Glutamatergic neuron (in vitro differentiated cells): Measurements from ENCODE around the gene UMAD1. TPM values are rescaled to one million over a fixed set of nuclear protein-coding genes. Genes with fewer than 3 reads are reported as not detected.
"Not testable (repeated sequence)": the region's sequence is repeated elsewhere in the genome, so short reads cannot be mapped to it uniquely, and the experiment has no call there.

Experiments
- DNase-seq: peaks from one replicate; pipeline ENCODE4 v3.0.0; 2022
- H3K27ac Mint-ChIP-seq: one replicate; pipeline ENCODE4 v1.8.0; 2020; ENCODE audit warnings: mild to moderate bottlenecking, mixed read lengths, inconsistent platforms; ENCODE audit not compliant: unreplicated experiment
- H3K27me3 Mint-ChIP-seq: one replicate; pipeline ENCODE4 v1.8.0; 2020; ENCODE audit warnings: mild to moderate bottlenecking, moderate library complexity, mixed read lengths, inconsistent platforms; ENCODE audit not compliant: unreplicated experiment
- H3K36me3 Mint-ChIP-seq: one replicate; pipeline ENCODE4 v1.8.0; 2020; ENCODE audit warnings: mild to moderate bottlenecking, mixed read lengths, inconsistent platforms; ENCODE audit not compliant: unreplicated experiment
- H3K4me1 Mint-ChIP-seq: one replicate; pipeline ENCODE4 v1.8.0; 2020; ENCODE audit warnings: mild to moderate bottlenecking, low read depth, mixed read lengths, inconsistent platforms; ENCODE audit not compliant: unreplicated experiment
- H3K4me3 Mint-ChIP-seq: one replicate; pipeline ENCODE4 v1.8.0; 2020; ENCODE audit warnings: mild to moderate bottlenecking, mixed read lengths, inconsistent platforms; ENCODE audit not compliant: unreplicated experiment
- H3K9me3 Mint-ChIP-seq: one replicate; pipeline ENCODE4 v1.8.0; 2020; ENCODE audit warnings: mild to moderate bottlenecking, moderate library complexity, mixed read lengths, inconsistent platforms; ENCODE audit not compliant: unreplicated experiment
- total RNA-seq: library from RNA; stranded (reverse); fragmentation: NEBNext Ultra II Directional; extraction: Animal tissue kit (Norgen Biotek cat#: 25700); gene quantifications from one replicate; pipeline ENCODE4 v1.2.1, GENCODE V29; 2021; ENCODE audit not compliant: unreplicated experiment
- TF ChIP-seq, protein P1 (sequence below): fragments of 200-600 bp; sonication (generic); IDR thresholded peaks from one replicate; pipeline ENCODE4 v1.5.0; 2021; ENCODE audit not compliant: partially characterized antibody, unreplicated experiment

Gene UMAD1
- total RNA-seq, 1 donor from 2014 or later = 5.2 TPM

DNA sequence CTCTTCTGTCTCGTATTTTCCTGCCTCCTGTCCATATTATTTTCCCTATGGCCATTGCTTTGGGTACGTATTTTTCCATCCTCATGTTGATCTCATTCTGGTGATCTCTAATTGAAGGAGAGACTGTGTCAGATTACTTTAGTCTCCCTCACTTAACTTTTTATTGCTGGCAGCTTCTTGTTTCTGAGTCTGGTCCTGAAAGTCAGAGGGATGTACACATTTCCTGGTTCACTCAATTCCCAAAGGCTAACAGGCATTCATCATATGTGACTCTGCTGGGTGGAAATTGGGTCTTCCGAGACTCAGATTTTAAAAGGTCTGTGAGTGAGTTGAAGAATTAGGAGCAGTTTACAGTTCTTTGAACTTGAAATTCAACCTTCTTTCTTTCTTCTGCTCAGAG, 10.9 kb downstream of the UMAD1 start:
- Mint-ChIP-seq H3K27me3 (no peaks in the 10 kb centered on the region), H3K36me3 (no peaks in the 10 kb centered on the region), H3K4me1 (peaks cover 6% of the 10 kb centered on the region), H3K9me3 (no peaks in the 10 kb centered on the region), H3K27ac (no peak overlapping the region), H3K4me3 (no peak overlapping the region)
- DNase-seq = no peak
- TF ChIP-seq, protein P1, sequence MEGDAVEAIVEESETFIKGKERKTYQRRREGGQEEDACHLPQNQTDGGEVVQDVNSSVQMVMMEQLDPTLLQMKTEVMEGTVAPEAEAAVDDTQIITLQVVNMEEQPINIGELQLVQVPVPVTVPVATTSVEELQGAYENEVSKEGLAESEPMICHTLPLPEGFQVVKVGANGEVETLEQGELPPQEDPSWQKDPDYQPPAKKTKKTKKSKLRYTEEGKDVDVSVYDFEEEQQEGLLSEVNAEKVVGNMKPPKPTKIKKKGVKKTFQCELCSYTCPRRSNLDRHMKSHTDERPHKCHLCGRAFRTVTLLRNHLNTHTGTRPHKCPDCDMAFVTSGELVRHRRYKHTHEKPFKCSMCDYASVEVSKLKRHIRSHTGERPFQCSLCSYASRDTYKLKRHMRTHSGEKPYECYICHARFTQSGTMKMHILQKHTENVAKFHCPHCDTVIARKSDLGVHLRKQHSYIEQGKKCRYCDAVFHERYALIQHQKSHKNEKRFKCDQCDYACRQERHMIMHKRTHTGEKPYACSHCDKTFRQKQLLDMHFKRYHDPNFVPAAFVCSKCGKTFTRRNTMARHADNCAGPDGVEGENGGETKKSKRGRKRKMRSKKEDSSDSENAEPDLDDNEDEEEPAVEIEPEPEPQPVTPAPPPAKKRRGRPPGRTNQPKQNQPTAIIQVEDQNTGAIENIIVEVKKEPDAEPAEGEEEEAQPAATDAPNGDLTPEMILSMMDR = no peak

DNA sequence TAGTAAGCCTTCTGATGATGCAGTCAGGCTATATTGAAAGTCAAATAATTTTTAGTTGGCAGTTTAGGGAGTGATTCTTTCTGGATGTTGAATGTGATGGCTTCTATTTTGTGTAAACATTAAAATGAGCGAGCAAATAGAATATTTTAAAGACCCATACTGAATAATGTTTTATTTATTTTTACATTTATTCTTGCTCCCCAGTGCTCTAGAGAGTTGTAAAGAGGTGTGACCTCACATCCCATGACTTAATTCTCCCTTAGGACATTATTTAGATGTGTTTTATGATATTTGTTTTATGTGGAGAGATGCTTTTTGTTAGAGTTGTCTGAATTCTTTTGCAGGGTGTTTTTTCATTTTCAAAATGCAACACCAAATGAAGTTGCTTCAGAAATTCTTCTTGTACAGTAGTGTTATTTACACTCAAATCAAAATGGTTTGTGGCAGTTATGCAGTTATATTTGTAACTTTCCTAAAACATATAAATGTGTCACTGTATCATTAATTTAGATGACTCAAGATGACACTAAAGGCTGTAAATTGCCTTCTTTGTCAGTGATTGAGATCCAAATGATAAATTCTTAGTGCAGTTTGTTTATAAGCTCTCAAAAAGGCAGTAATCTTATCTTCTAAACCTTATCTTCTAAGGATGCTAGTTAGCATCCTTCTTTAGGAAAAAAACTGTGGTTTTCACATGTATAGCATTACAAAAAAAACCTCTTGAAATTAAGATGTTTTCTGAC, 12.4 kb downstream of the UMAD1 start:
- peaks cover 4% of the 10 kb centered on the region for H3K36me3 Mint-ChIP-seq
- no peaks in the 10 kb centered on the region for H3K9me3 Mint-ChIP-seq
- H3K27me3 Mint-ChIP-seq = peaks cover 2% of the 10 kb centered on the region
- TF ChIP-seq, protein P1 = no peak
- no peak overlapping the region for H3K4me3 Mint-ChIP-seq
- no peak for DNase-seq
- peaks cover 6% of the 10 kb centered on the region for H3K4me1 Mint-ChIP-seq
- H3K27ac Mint-ChIP-seq = no peak overlapping the region

DNA sequence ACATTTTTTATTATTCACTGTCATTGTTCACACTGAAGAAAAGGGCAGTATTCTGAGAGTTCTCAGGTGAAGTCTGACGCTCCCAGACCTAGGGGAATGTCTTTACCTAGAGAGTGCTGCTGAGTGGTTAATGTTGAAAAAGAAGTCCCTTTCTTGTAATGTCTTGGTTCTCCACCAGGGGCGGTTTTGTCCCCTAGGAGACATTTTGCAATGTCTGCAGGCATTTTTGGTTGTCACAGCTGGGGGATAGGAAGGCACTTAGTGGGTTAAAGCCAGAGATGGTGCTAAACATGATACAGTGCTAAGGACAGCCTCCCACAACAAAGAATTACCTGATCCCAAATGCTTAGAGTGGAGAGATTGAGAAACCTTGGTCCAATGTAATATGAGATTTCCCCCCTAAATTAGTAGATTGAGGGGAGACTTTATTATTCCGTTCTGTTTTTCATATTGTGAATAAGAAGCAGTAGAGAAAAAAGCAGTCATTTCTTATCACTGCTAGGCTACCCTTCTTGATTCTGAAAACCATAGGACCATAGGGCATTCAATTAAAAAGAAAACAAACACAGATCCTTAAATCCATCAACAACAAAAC, 13.1 kb downstream of the UMAD1 start:
- Mint-ChIP-seq H3K27ac (no peak overlapping the region), H3K4me3 (no peak overlapping the region), H3K4me1 (peaks cover 4% of the 10 kb centered on the region), H3K27me3 (peaks cover 2% of the 10 kb centered on the region), H3K36me3 (peaks cover 4% of the 10 kb centered on the region), H3K9me3 (no peaks in the 10 kb centered on the region)
- TF ChIP-seq, protein P1 = peak; percentile 86
- DNase-seq = peak; percentile 38

DNA sequence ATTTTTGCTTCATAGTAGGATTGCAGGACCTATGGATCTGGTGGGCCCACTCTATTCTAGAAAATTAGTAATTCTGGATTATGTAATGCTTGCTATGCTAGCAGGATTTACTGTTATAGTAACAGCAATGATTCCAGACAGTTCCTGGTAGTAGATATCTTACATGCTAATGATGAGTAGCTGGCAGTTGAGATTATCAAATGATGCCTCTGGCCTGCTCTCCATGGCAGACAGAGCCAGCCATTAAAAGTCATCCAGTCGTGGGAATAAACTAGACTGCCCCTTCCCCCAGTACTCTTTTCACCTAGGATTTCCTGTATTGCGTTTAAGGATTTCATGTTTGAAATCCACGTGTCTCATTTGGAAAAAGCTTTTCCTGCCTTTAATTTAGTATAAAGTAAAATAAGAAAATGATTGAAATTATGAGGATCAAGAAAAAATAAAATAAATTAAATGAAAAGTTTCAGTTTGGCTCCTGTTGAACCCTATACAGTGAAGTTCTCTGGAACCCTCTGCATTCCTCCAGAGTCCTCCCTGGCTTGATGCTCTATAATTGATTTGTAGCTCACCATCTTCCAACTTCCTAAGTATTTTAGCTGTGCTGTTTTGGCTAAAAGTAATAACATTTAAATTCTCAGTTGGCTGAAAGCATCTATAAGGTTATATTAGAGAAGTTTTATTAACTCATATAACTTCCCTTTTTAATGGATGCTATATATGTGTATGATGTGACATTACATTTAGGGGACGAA, 14.6 kb downstream of the UMAD1 start:
- peaks cover 4% of the 10 kb centered on the region for H3K4me1 Mint-ChIP-seq
- DNase-seq = no peak
- peaks cover 5% of the 10 kb centered on the region for H3K9me3 Mint-ChIP-seq
- peaks cover 15% of the 10 kb centered on the region for H3K36me3 Mint-ChIP-seq
- no peak overlapping the region for H3K27ac Mint-ChIP-seq
- H3K27me3 Mint-ChIP-seq = peaks cover 2% of the 10 kb centered on the region
- TF ChIP-seq, protein P1 = no peak
- H3K4me3 Mint-ChIP-seq = no peak overlapping the region

DNA sequence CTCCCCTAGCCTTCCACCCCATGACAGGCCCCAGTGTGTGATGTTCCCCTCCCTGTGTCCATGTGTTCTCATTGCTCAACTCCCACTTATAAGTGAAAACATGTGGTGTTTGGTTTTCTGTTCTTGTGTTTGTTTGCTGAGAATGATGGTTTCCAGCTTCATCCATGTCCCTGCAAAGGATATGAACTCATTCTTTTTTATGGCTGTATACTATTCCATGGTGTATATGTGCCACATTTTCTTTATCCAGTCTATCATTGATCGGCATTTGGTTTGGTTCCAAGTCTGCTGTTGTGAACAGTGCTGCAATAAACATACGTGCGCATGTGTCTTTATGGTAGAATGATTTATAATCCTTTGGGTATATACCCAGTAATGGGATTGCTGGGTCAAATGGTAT, 15.9 kb downstream of the UMAD1 start:
- peaks cover 15% of the 10 kb centered on the region for H3K36me3 Mint-ChIP-seq
- H3K27ac Mint-ChIP-seq, H3K4me1 Mint-ChIP-seq, H3K9me3 Mint-ChIP-seq, DNase-seq, H3K4me3 Mint-ChIP-seq, H3K27me3 Mint-ChIP-seq: not testable (repeated sequence)
